Gastrocnemius medialis (tissue), 4 donors: ENCODE results near the gene POU6F1.

Experiments used
- POLR2A ChIP-seq, 2 donors: fragments of 450-650 bp; IDR thresholded peaks; one replicate each; pipeline ENCODE4 v1.6.1; 2017; ENCODE audit warnings: antibody characterized with exemption in 2 of 2, mild to moderate bottlenecking in 2 of 2, moderate library complexity in 2 of 2
- TF ChIP-seq, protein P1 (sequence below), 5 experiments: fragments of 450-650 bp in 3 of 5; fragments of 200-600 bp in 2 of 5; sonication (generic) in 2 of 5; IDR thresholded peaks in 4 of 5; conservative IDR thresholded peaks in 1 of 5; 1 replicate in 4 of 5; 2 replicates in 1 of 5; pipeline ENCODE4 v1.5.1; 2016 to 2019; ENCODE audit warnings: antibody characterized with exemption in 5 of 5, mild to moderate bottlenecking in 3 of 5, moderate library complexity in 3 of 5

DNA sequence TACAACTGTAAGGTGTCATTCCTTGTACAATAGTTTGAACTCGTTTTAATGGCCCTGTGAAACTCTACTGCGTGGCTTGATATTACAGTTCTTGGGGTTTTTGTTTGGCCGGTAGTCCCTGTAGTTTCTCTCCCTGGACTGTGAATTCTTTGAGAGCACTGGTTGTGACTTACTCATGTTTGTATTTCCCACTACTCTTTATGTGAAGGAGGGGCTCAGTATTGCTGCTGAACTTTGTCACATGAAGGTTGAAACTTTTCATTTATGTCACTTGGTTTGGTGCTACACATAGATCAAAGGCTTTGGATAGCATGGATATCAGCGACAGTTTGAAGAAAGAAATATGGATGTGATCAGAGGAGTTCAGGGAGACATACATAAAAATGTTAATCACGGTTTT is 1.5 kb upstream of the POU6F1 start:
- TF ChIP-seq, protein P1, sequence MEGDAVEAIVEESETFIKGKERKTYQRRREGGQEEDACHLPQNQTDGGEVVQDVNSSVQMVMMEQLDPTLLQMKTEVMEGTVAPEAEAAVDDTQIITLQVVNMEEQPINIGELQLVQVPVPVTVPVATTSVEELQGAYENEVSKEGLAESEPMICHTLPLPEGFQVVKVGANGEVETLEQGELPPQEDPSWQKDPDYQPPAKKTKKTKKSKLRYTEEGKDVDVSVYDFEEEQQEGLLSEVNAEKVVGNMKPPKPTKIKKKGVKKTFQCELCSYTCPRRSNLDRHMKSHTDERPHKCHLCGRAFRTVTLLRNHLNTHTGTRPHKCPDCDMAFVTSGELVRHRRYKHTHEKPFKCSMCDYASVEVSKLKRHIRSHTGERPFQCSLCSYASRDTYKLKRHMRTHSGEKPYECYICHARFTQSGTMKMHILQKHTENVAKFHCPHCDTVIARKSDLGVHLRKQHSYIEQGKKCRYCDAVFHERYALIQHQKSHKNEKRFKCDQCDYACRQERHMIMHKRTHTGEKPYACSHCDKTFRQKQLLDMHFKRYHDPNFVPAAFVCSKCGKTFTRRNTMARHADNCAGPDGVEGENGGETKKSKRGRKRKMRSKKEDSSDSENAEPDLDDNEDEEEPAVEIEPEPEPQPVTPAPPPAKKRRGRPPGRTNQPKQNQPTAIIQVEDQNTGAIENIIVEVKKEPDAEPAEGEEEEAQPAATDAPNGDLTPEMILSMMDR (IDR thresholded peaks at IDR 0.05 in 4 of 5, conservative IDR thresholded peaks at IDR 0.05 in 1 of 5) = no peak
- no peak for TF ChIP-seq POLR2A (IDR thresholded peaks at IDR 0.05)
